GM11168 (cell line): ENCODE measurements around the gene IGFL2.
"Not testable (repeated sequence)": the region's sequence is repeated elsewhere in the genome, so short reads cannot be mapped to it uniquely, and the experiment has no call there.

Experiments used
- in situ Hi-C: fragments of 300-500 bp; cut with MboI; formaldehyde crosslinking; loops from one replicate; pipeline ENCODE4 v1.12.0; 2022; ENCODE audit warnings: low sequenced_read_pairs; ENCODE audit not compliant: unreplicated experiment

IGFL2 gene

GRCh38 chr19:46186101-46186716 is 38.2 kb downstream of the IGFL2 start:
- in situ Hi-C loops: loop anchor here (10.0 kb wide), 1 partner anchor 101 kb away; no protein-coding TSS in a partner anchor

GRCh38 chr19:46186717-46187101 is 38.7 kb downstream of the IGFL2 start:
- in situ Hi-C loops: loop anchor here (10.0 kb wide), 1 partner anchor 102 kb away; no protein-coding TSS in a partner anchor

GRCh38 chr19:46189971-46190888 is 42.2 kb downstream of the IGFL2 start:
- in situ Hi-C loops: loop anchor here (10.0 kb wide), 1 partner anchor 105 kb away; no protein-coding TSS in a partner anchor

- in situ Hi-C loops: no loop called here
These were observed 43.3 kb downstream of the IGFL2 start for GRCh38 chr19:46191356-46191755.

- in situ Hi-C loops: no loop called here
These were observed 43.9 kb downstream of the IGFL2 start for GRCh38 chr19:46191972-46192371.

GRCh38 chr19:46192626-46192991 is 44.6 kb downstream of the IGFL2 start:
- in situ Hi-C loops: not testable (repeated sequence)

- in situ Hi-C loops: no loop called here
These were observed 45.1 kb downstream of the IGFL2 start for GRCh38 chr19:46192992-46193650.

GRCh38 chr19:46193678-46194077 is 45.6 kb downstream of the IGFL2 start:
- in situ Hi-C loops: no loop called here

GRCh38 chr19:46195104-46195503 is 47.1 kb downstream of the IGFL2 start:
- in situ Hi-C loops: no loop called here

- in situ Hi-C loops: not testable (repeated sequence)
These were observed 47.9 kb downstream of the IGFL2 start for GRCh38 chr19:46195919-46196318.

- in situ Hi-C loops: no loop called here
These were observed 48.5 kb downstream of the IGFL2 start for GRCh38 chr19:46196410-46197124.

GRCh38 chr19:46197314-46198070 is 49.5 kb downstream of the IGFL2 start:
- in situ Hi-C loops: no loop called here

- in situ Hi-C loops: no loop called here
These were observed 50.7 kb downstream of the IGFL2 start for GRCh38 chr19:46198756-46199155.

GRCh38 chr19:46201454-46202310 is 53.6 kb downstream of the IGFL2 start:
- in situ Hi-C loops: no loop called here

- in situ Hi-C loops: no loop called here
These were observed 54.4 kb downstream of the IGFL2 start for GRCh38 chr19:46202426-46202825.

- in situ Hi-C loops: no loop called here
These were observed 55.1 kb downstream of the IGFL2 start for GRCh38 chr19:46202872-46203860.

- in situ Hi-C loops: no loop called here
These were observed 56.0 kb downstream of the IGFL2 start for GRCh38 chr19:46204008-46204407.
